A673 (cell line): Measurements from ENCODE around the gene MGME1. TPM values are rescaled to one million over a fixed set of nuclear protein-coding genes. Genes with fewer than 3 reads are reported as not detected.

Source experiments
- BruUV-seq: library from RNA; stranded (reverse); fragments of 400-500 nt; replicated peaks from 2 replicates; lab custom pipeline; 2021; lab: Mats Ljungman, UMichigan
- CTCF ChIA-PET: fragments of 300-600 bp; sonication (Branson Sonifier 250); formaldehyde crosslinking; loops from one replicate; lab custom pipeline; 2022; ENCODE audit warnings: antibody characterized with exemption; lab: Charles Lee
- POLR2A ChIA-PET: fragments of 300-600 bp; sonication (Branson Sonifier 250); formaldehyde crosslinking; loops from one replicate; lab custom pipeline; 2022; ENCODE audit warnings: antibody characterized with exemption; ENCODE audit not compliant: low non-redundant PET; lab: Charles Lee
- DNase-seq: peaks from one replicate; pipeline ENCODE4 v3.0.0-alpha.2; 2015; ENCODE audit warnings: low spot score
- H3K27ac ChIP-seq: fragments of 200-600 bp; sonication (generic); 2 replicates; pipeline ENCODE4 v1.5.1; 2016; ENCODE audit warnings: mixed run types, low read depth, mild to moderate bottlenecking, mixed read lengths, antibody characterized with exemption, low read length; ENCODE audit not compliant: poor library complexity, severe bottlenecking
- H3K27me3 ChIP-seq: fragments of 200-600 bp; sonication (generic); replicated peaks from 2 replicates; pipeline ENCODE4 v1.6.1; 2017; ENCODE audit warnings: mixed run types, low read depth, mild to moderate bottlenecking, mixed read lengths, antibody characterized with exemption, low read length; ENCODE audit not compliant: insufficient read depth, poor library complexity
- H3K36me3 ChIP-seq: fragments of 200-600 bp; sonication (generic); 2 replicates; pipeline ENCODE4 v1.6.1; 2016; ENCODE audit warnings: mixed run types, mild to moderate bottlenecking, mixed read lengths, antibody characterized with exemption, low read length; ENCODE audit not compliant: insufficient read depth, poor library complexity, severe bottlenecking
- H3K4me1 ChIP-seq: fragments of 200-600 bp; sonication (generic); 2 replicates; pipeline ENCODE4 v1.6.1; 2017; ENCODE audit warnings: mixed run types, mild to moderate bottlenecking, mixed read lengths, antibody characterized with exemption, low read length; ENCODE audit not compliant: insufficient read depth, poor library complexity, severe bottlenecking
- H3K4me3 ChIP-seq: fragments of 200-600 bp; sonication (generic); 2 replicates; pipeline ENCODE4 v1.5.1; 2016; ENCODE audit warnings: low read depth, mixed run types, mild to moderate bottlenecking, mixed read lengths, low read length; ENCODE audit not compliant: poor library complexity, severe bottlenecking
- H3K9me3 ChIP-seq: fragments of 200-600 bp; sonication (generic); 2 replicates; pipeline ENCODE4 v1.6.1; 2016; ENCODE audit warnings: mixed run types, low read depth, mild to moderate bottlenecking, mixed read lengths, antibody characterized with exemption, low read length; ENCODE audit not compliant: poor library complexity, severe bottlenecking
- EZH2 ChIP-seq: fragments of 200-600 bp; sonication (generic); IDR thresholded peaks from 2 replicates; pipeline ENCODE4 v1.6.1; 2017; ENCODE audit warnings: borderline replicate concordance, low read depth, mild to moderate bottlenecking, mixed read lengths, antibody characterized with exemption, low read length; ENCODE audit not compliant: poor library complexity, severe bottlenecking
- intact Hi-C: fragments of 100-400 bp; cut with micrococcal nuclease; formaldehyde crosslinking; loops from one replicate; pipeline ENCODE4 v1.10.0; 2022; ENCODE audit not compliant: unreplicated experiment
- total RNA-seq: library from RNA; stranded (reverse); gene quantifications from 2 replicates; pipeline ENCODE4 v1.2.3, GENCODE V29; 2021
- TF ChIP-seq, protein P1 (sequence below): fragments of 300-800, 200-600 bp; sonication (generic); conservative IDR thresholded peaks from 2 replicates; pipeline ENCODE4 v1.5.1; 2017; ENCODE audit warnings: low read depth, mild to moderate bottlenecking, antibody characterized with exemption, low read length, moderate library complexity, mixed read lengths

The MGME1 gene
- total RNA-seq, 1 experiment from 2014 or later = 41.4 TPM

DNA sequence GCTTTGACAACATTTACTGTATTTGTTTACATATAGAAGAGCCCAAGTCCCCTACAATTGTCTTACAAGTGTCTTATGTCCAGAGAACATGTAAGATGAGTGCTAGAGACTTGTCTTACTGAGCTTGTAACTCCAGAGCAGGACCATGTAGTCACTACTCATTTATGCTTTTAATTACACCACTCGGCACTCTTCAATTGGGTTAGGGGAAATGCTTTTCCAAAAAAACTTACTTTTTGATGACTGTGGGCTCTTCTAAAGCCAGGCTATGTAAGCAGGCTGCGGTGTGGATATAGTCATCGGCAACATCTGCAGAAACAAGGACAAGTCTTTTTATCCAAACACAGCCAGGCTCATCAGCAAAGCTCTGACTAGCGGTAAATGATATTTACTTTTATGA is 18.9 kb upstream of the MGME1 start:
- no peak for DNase-seq
- Histone ChIP-seq H3K27me3 (no peaks in the 10 kb centered on the region), H3K9me3 (no peaks in the 10 kb centered on the region), H3K36me3 (peaks cover 100% of the 10 kb centered on the region), H3K4me1 (no peaks in the 10 kb centered on the region), H3K4me3 (no peak overlapping the region), H3K27ac (no peak overlapping the region)
- ChIA-PET CTCF (no interaction called here), POLR2A (no interaction called here)
- no TSS peak for BruUV-seq
- intact Hi-C loops = no loop called here
- TF ChIP-seq, protein P1, sequence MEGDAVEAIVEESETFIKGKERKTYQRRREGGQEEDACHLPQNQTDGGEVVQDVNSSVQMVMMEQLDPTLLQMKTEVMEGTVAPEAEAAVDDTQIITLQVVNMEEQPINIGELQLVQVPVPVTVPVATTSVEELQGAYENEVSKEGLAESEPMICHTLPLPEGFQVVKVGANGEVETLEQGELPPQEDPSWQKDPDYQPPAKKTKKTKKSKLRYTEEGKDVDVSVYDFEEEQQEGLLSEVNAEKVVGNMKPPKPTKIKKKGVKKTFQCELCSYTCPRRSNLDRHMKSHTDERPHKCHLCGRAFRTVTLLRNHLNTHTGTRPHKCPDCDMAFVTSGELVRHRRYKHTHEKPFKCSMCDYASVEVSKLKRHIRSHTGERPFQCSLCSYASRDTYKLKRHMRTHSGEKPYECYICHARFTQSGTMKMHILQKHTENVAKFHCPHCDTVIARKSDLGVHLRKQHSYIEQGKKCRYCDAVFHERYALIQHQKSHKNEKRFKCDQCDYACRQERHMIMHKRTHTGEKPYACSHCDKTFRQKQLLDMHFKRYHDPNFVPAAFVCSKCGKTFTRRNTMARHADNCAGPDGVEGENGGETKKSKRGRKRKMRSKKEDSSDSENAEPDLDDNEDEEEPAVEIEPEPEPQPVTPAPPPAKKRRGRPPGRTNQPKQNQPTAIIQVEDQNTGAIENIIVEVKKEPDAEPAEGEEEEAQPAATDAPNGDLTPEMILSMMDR = no peak
- TF ChIP-seq EZH2 = no peak

DNA sequence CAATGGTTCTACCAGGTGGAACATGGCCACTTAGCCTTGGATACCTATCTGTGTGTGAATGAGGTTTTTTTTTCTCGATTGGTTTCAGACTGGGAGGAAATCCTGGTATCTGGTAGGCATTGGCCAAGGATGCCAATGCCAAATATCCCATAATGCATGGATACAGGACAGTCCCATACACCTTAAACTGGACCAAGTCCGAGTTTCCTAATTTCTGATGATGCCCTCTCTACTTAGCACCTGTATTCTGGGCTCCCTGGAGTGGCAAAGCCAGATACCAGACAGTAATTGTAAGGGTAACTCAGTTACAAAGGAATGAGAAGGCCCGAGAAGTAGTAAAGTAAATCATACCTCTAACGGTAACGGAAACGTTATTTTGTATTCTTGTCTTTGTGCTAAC is 18.1 kb upstream of the MGME1 start:
- Histone ChIP-seq H3K9me3 (no peaks in the 10 kb centered on the region), H3K27ac (no peak overlapping the region), H3K27me3 (no peaks in the 10 kb centered on the region), H3K4me3 (no peak overlapping the region), H3K4me1 (no peaks in the 10 kb centered on the region), H3K36me3 (peaks cover 100% of the 10 kb centered on the region)
- intact Hi-C loops = no loop called here
- TF ChIP-seq, protein P1 = no peak
- TF ChIP-seq EZH2 = no peak
- POLR2A ChIA-PET = no interaction called here
- no peak for DNase-seq
- CTCF ChIA-PET = no interaction called here
- no TSS peak for BruUV-seq

DNA sequence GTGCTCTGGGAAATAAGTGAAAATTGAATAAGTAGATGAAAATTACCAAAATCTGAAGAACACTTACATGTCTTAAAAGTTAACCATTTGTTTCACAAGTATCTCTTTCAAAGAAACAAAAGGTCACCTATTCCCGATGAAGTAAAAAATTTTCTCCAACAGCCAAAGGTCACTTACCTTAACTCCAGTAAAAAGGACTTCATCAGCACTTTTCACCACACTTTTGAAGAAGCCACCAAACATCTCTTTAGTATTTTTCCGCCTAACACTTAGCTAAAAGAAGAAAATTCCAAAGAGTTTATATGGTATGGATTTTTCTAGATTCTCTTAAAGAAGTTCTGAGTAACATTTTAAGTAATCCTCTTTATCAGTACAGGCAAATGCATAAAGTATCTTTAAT is 17.5 kb upstream of the MGME1 start:
- ChIA-PET CTCF (no interaction called here), POLR2A (no interaction called here)

More for the DNA sequence above, 17.5 kb upstream of the MGME1 start:
- Histone ChIP-seq H3K27me3 (no peaks in the 10 kb centered on the region), H3K27ac (no peak overlapping the region), H3K4me3 (no peak overlapping the region), H3K9me3 (no peaks in the 10 kb centered on the region), H3K36me3 (peaks cover 100% of the 10 kb centered on the region), H3K4me1 (no peaks in the 10 kb centered on the region)
- no peak for DNase-seq
- intact Hi-C loops = no loop called here
- no TSS peak for BruUV-seq
- TF ChIP-seq, protein P1 = no peak
- TF ChIP-seq EZH2 = no peak
